ENCODE results near the gene CKMT2.
"Not testable (repeated sequence)": the region's sequence is repeated elsewhere in the genome, so short reads cannot be mapped to it uniquely, and the experiment has no call there.

CKMT2 gene

GRCh38 chr5:81253875-81254274 is 20.8 kb downstream of the CKMT2 start:
- no peak for DNase-seq

GRCh38 chr5:81254886-81255559 is 21.9 kb downstream of the CKMT2 start:
- DNase-seq = no peak

- DNase-seq = no peak
Observed at GRCh38 chr5:81256766-81257165, 23.6 kb downstream of the CKMT2 start.

- not testable (repeated sequence) for DNase-seq
Observed at GRCh38 chr5:81262796-81263195, 29.7 kb downstream of the CKMT2 start.

GRCh38 chr5:81265101-81265500 is 32.0 kb downstream of the CKMT2 start:
- no peak for DNase-seq

GRCh38 chr5:81268521-81269196 is 35.5 kb downstream of the CKMT2 start:
- DNase-seq = no peak

GRCh38 chr5:81269751-81270393 is 36.8 kb downstream of the CKMT2 start:
- no peak for DNase-seq

- DNase-seq = not testable (repeated sequence)
Observed at GRCh38 chr5:81270394-81271027, 37.4 kb downstream of the CKMT2 start.

GRCh38 chr5:81283976-81284375 is 50.9 kb downstream of the CKMT2 start:
- no peak for DNase-seq

- DNase-seq = no peak
Observed at GRCh38 chr5:81286059-81286617, 53.0 kb downstream of the CKMT2 start.

- DNase-seq = no peak
Observed at GRCh38 chr5:81288021-81288433, 54.9 kb downstream of the CKMT2 start.

GRCh38 chr5:81290146-81290545 is 57.0 kb downstream of the CKMT2 start:
- DNase-seq = no peak

GRCh38 chr5:81292130-81292529 is 59.0 kb downstream of the CKMT2 start:
- no peak for DNase-seq

GRCh38 chr5:81294021-81294420 is 60.9 kb downstream of the CKMT2 start:
- not testable (repeated sequence) for DNase-seq

GRCh38 chr5:81297531-81297930 is 64.4 kb downstream of the CKMT2 start:
- DNase-seq = no peak

GRCh38 chr5:81300921-81301270 is 67.8 kb downstream of the CKMT2 start:
- DNase-seq = no peak

- DNase-seq = peak; percentile 23 to 74
Observed at GRCh38 chr5:81301271-81302015, 68.3 kb downstream of the CKMT2 start, which contains the start of gene ZCCHC9. TSS of gene ZCCHC9 (plus strand) at chr5:81301587. CDS start at chr5:81304758, 3,171 bp downstream.

GRCh38 chr5:81302596-81302995 is 69.5 kb downstream of the CKMT2 start:
- DNase-seq = no peak

- DNase-seq = no peak
Observed at GRCh38 chr5:81303563-81303962, 70.4 kb downstream of the CKMT2 start.

GRCh38 chr5:81305785-81306184 is 72.7 kb downstream of the CKMT2 start:
- no peak for DNase-seq

GRCh38 chr5:81308836-81309235 is 75.7 kb downstream of the CKMT2 start:
- DNase-seq = no peak

GRCh38 chr5:81310402-81311063 is 77.4 kb downstream of the CKMT2 start:
- DNase-seq = no peak
